Astrocyte (in vitro differentiated cells and primary cell): ENCODE measurements around the gene FAM193B.

ENCODE experiments used
- EZH2 ChIP-seq: IDR thresholded peaks from 2 replicates; pipeline ENCODE4 v1.6.1; 2012; ENCODE audit warnings: mild to moderate bottlenecking, low read length, inconsistent platforms; ENCODE audit not compliant: insufficient read depth
- TF ChIP-seq, protein P1 (sequence below): IDR thresholded peaks from 2 replicates; pipeline ENCODE4 v1.5.1; 2011; ENCODE audit warnings: low read depth, mild to moderate bottlenecking, inconsistent platforms, low read length, moderate library complexity; ENCODE audit not compliant: insufficient read depth

DNA sequence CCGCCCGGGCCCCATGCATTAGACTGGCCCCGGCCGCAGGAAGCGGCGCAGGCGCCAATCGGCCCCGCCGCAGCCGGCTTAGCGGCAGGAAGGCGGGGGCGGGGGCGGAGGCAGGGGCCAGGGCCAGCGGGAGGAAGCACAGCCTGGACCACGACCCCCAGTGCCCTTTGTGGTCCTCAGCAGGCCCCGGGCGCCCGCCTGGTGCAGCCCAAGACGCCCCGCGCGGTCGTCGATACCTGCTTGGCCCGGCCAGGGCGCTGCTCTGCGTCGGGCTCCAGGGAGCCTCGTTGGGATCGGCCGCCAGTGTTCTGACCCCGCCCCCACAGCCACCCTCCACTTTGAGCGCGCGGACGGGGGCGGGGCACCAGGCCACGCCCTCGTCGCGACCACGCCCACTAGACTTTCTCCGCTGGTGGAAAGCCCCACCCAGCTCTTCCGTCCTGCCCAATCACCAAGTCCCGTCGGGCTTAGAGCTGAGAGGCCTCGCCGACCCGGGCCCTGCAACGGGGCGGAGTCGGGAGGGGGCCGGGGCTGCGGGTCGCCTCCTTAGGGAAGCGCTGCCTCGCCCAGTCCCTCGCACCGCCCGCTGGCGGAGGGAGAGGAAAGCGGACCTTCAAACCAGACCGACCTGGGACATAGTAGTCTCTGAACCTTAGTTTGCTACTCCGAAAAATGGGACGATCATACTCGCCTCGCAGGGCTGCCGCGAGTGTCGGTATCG lies 56.9 kb downstream of the FAM193B start, which contains the start of gene PDLIM7:
- TF ChIP-seq, protein P1, sequence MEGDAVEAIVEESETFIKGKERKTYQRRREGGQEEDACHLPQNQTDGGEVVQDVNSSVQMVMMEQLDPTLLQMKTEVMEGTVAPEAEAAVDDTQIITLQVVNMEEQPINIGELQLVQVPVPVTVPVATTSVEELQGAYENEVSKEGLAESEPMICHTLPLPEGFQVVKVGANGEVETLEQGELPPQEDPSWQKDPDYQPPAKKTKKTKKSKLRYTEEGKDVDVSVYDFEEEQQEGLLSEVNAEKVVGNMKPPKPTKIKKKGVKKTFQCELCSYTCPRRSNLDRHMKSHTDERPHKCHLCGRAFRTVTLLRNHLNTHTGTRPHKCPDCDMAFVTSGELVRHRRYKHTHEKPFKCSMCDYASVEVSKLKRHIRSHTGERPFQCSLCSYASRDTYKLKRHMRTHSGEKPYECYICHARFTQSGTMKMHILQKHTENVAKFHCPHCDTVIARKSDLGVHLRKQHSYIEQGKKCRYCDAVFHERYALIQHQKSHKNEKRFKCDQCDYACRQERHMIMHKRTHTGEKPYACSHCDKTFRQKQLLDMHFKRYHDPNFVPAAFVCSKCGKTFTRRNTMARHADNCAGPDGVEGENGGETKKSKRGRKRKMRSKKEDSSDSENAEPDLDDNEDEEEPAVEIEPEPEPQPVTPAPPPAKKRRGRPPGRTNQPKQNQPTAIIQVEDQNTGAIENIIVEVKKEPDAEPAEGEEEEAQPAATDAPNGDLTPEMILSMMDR = no peak
- TF ChIP-seq EZH2 = no peak
